GM12892 (cell line): ENCODE data around the gene PCIF1.
A peak's percentile ranks its signal among the peaks of the same experiment; 100 is the strongest.
"Not testable (repeated sequence)": the region's sequence is repeated elsewhere in the genome, so short reads cannot be mapped to it uniquely, and the experiment has no call there.

Experiments used
- DNase-seq: peaks from one replicate; pipeline ENCODE4 v3.0.0; 2011; ENCODE audit not compliant: insufficient read length
- FAIRE-seq: peaks from 2 replicates; lab custom pipeline; 2011; peaks lifted over from hg19 to GRCh38; lab: Jason Lieb, UNC
- POLR2A ChIP-seq: IDR thresholded peaks from 2 replicates; pipeline ENCODE4 v1.6.1; 2011; ENCODE audit warnings: low read depth, low read length, control low read depth
- POLR2AphosphoS5 ChIP-seq: IDR thresholded peaks from 2 replicates; pipeline ENCODE4 v1.6.1; 2011; ENCODE audit warnings: low read depth, low read length, control low read depth
- TAF1 ChIP-seq: IDR thresholded peaks from 2 replicates; pipeline ENCODE4 v1.6.1; 2011; ENCODE audit warnings: low read depth, mild to moderate bottlenecking, control low read depth, low read length, borderline replicate concordance

PCIF1 gene

GRCh38 chr20:45985573-45985972, 51.1 kb downstream of the PCIF1 start:
- FAIRE-seq (no peak), DNase-seq (no peak)
- no peak for TF ChIP-seq POLR2A
- no peak for TF ChIP-seq POLR2AphosphoS5
- TF ChIP-seq TAF1 = no peak

- FAIRE-seq (peak; percentile 92), DNase-seq (peak; percentile 77)
- TF ChIP-seq POLR2AphosphoS5 (no peak), POLR2A (no peak), TAF1 (no peak)
These were observed 52.8 kb downstream of the PCIF1 start for GRCh38 chr20:45987108-45987780.

GRCh38 chr20:45988830-45989229, 54.3 kb downstream of the PCIF1 start:
- not testable (repeated sequence) for DNase-seq, FAIRE-seq

- FAIRE-seq (no peak), DNase-seq (no peak)
- TF ChIP-seq POLR2A (no peak), TAF1 (no peak), POLR2AphosphoS5 (no peak)
These were observed 57.1 kb downstream of the PCIF1 start for GRCh38 chr20:45991616-45992015.

GRCh38 chr20:45993197-45993951, 58.9 kb downstream of the PCIF1 start:
- TF ChIP-seq POLR2A (no peak), TAF1 (no peak), POLR2AphosphoS5 (no peak)
- FAIRE-seq (no peak), DNase-seq (no peak)

GRCh38 chr20:45994761-45995493, 60.4 kb downstream of the PCIF1 start:
- FAIRE-seq = no peak
- no peak for TF ChIP-seq POLR2AphosphoS5
- no peak for TF ChIP-seq TAF1
- TF ChIP-seq POLR2A = no peak

GRCh38 chr20:45995495-45996097, 61.1 kb downstream of the PCIF1 start:
- DNase-seq, FAIRE-seq: not testable (repeated sequence)

More at GRCh38 chr20:45994761-45995493, 60.4 kb downstream of the PCIF1 start:
- DNase-seq = no peak

GRCh38 chr20:45997187-45997586, 62.7 kb downstream of the PCIF1 start:
- TF ChIP-seq POLR2AphosphoS5 (no peak), POLR2A (no peak), TAF1 (no peak)
- FAIRE-seq (no peak), DNase-seq (no peak)
